Measurements from ENCODE around the gene NAP1L4. TPM values are rescaled to one million over a fixed set of nuclear protein-coding genes. Genes with fewer than 3 reads are reported as not detected.

Gene NAP1L4, protein sequence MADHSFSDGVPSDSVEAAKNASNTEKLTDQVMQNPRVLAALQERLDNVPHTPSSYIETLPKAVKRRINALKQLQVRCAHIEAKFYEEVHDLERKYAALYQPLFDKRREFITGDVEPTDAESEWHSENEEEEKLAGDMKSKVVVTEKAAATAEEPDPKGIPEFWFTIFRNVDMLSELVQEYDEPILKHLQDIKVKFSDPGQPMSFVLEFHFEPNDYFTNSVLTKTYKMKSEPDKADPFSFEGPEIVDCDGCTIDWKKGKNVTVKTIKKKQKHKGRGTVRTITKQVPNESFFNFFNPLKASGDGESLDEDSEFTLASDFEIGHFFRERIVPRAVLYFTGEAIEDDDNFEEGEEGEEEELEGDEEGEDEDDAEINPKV
- total RNA-seq = 162 and 164 TPM in 2 replicates

DNA sequence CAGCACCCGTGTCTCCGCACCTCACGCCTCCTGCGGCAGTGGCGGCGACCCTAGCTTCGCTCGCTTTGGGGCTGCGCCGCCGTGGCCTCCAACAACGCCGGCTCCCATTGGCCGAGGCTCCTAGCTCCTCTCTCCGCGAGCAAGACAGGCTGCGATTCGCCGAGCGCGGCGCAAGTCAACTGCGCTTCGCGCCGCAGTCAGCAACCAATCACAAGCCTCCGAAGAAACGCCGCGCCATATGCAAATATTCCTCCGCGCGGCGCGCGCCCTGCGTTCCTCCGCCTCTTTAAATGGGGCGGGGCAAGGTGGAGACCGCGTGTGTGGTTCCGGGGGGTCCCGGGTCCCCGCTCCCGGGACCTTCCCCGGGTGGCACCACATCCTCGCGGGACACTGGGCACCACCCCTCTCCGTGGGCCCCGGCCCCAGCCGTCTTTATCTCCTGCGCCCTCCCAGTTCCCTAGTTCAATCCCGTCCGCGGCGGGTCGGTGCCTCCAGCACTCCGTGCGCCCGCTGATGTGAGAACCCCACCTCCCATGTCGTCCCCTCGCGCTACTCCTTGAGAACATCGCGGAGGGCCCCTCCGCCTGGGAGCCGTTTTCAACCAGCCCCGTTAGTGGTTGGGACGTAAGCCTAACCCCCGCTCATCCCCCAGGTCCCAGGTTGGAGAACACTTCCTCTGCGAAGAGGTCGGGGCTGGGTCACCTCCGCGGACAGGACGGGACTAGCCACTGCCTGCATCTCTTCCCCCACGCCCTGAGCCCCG lies at the start of gene NAP1L4:
NAP1L4 (minus strand) TSS at position 96 of the 763 bp plus-strand sequence. CDS start 13,109 bp downstream, outside the sequence.

DNA sequence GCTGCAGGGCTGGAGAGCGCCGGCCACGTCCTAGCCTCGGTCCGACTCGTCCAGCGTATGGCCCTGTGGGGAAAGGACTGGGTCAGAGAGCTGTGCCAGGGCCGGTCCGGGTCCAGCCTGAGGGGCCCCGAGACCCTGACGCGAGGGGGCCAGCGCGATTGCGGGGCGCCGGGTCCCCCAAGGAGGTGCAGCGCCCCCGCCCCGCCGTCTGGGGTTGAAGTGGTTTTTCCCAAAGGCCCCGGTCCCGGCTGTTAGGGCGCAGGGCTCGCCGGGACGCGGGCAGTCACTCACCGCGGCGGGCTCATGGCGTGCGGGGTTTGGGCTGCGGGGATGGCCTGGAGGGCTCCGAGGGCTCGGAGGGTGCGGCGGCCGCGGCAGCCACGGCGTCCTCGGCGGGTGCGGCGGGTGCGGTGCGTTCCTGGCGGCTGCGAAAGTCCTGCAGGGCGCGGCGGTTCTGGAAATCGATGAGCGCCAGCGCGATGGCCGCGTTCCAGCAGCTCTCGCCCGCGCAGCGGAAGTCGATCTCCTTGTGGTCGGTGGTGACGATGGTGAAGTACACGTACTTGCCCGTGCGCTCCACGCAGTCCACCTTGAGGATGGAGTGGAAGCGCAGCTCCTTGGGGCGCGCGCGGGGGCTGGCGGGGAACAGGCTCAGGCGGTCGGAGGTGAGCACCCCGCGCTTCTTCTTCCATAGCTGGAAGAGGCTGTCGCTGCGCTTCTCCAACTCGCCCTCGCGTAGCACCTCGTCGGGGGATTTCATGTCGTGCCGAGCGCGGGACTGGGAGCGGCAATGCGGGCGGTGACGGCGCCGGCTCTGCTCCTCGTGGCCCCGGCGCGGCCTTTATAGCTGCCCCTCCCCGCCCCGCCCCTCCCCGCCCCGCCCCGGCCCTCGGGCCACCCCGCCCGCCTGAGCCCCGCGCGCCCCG lies 63.3 kb downstream of the NAP1L4 start, which contains the start of gene PHLDA2:
PHLDA2 (minus strand) TSS at position 816 of the 926 bp plus-strand sequence; CDS start at position 760, 56 bp downstream.

Other genes with a start within 250 kb of the NAP1L4 start
- 0.40 and 0.87 TPM in 2 replicates for gene CDKN1C, start 106.6 kb downstream of the NAP1L4 start, total RNA-seq
- gene PHLDA2, start 62.9 kb downstream of the NAP1L4 start, total RNA-seq = 5.7 and 12.6 TPM in 2 replicates
- 49.3 and 54.2 TPM in 2 replicates for gene CARS1, start 65.1 kb upstream of the NAP1L4 start, total RNA-seq
- 41.7 and 49.4 TPM in 2 replicates for gene OSBPL5, start 173.0 kb upstream of the NAP1L4 start, total RNA-seq
- not detected in 2 replicates for gene MRGPRG, start 226.5 kb upstream of the NAP1L4 start, total RNA-seq
- gene MRGPRE, start 240.1 kb upstream of the NAP1L4 start, total RNA-seq = 0.12 and 0.13 TPM in 2 replicates

All from aortic smooth muscle cell (primary cell).